ENCODE data around the gene TUBA1B. TPM values are rescaled to one million over a fixed set of nuclear protein-coding genes. Genes with fewer than 3 reads are reported as not detected.

TUBA1B gene
- total and polyA plus RNA-seq, 2 of the 13 experiments (the other 11 are each of a cell fraction or from before 2014, with no cell fraction given) = 1,275 to 1,353 TPM

GRCh38 chr12:49121047-49121696 lies 10.0 kb downstream of the TUBA1B start (continued):
- TF ChIP-seq, protein P1, sequence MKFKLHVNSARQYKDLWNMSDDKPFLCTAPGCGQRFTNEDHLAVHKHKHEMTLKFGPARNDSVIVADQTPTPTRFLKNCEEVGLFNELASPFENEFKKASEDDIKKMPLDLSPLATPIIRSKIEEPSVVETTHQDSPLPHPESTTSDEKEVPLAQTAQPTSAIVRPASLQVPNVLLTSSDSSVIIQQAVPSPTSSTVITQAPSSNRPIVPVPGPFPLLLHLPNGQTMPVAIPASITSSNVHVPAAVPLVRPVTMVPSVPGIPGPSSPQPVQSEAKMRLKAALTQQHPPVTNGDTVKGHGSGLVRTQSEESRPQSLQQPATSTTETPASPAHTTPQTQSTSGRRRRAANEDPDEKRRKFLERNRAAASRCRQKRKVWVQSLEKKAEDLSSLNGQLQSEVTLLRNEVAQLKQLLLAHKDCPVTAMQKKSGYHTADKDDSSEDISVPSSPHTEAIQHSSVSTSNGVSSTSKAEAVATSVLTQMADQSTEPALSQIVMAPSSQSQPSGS (CRISPR knock-in tag; IDR thresholded peaks at IDR 0.05) = no peak
- peak; percentile 72 for TF ChIP-seq NR2C2 (CRISPR knock-in tag; IDR thresholded peaks at IDR 0.05; ENCODE audit: borderline replicate concordance)
- TF ChIP-seq, protein P2, sequence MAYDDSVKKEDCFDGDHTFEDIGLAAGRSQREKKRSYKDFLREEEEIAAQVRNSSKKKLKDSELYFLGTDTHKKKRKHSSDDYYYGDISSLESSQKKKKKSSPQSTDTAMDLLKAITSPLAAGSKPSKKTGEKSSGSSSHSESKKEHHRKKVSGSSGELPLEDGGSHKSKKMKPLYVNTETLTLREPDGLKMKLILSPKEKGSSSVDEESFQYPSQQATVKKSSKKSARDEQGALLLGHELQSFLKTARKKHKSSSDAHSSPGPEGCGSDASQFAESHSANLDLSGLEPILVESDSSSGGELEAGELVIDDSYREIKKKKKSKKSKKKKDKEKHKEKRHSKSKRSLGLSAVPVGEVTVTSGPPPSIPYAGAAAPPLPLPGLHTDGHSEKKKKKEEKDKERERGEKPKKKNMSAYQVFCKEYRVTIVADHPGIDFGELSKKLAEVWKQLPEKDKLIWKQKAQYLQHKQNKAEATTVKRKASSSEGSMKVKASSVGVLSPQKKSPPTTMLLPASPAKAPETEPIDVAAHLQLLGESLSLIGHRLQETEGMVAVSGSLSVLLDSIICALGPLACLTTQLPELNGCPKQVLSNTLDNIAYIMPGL (CRISPR knock-in tag; IDR thresholded peaks at IDR 0.05; ENCODE audit: borderline replicate concordance in 1 of 2, low read depth in 1 of 2) = peak; percentile 37 to 62; a peak in 1 of 4 replicates
- 0 out of 2 replicates have a peak, but pooled peaks have one; percentile 34 for TF ChIP-seq IRF9 (CRISPR knock-in tag; IDR thresholded peaks at IDR 0.05; ENCODE audit: borderline replicate concordance)
- TF ChIP-seq TRAFD1 (CRISPR knock-in tag; IDR thresholded peaks at IDR 0.05; ENCODE audit: borderline replicate concordance) = no peak
- TF ChIP-seq SALL1 (CRISPR knock-in tag; IDR thresholded peaks at IDR 0.05) = peak; percentile 59
- TF ChIP-seq KLF9 (CRISPR knock-in tag; IDR thresholded peaks at IDR 0.05; ENCODE audit: low read depth) = no peak
- peak; percentile 30; the same call in 1 of the 2 replicates for TF ChIP-seq NR2F6 (IDR thresholded peaks at IDR 0.05)
- TF ChIP-seq NR2F6 (CRISPR knock-in tag; IDR thresholded peaks at IDR 0.05) = peak; percentile 64; the same call in 1 of the 2 replicates
- peak; percentile 92 for TF ChIP-seq HMG20B (CRISPR knock-in tag; conservative IDR thresholded peaks at IDR 0.05)
- TF ChIP-seq CTCF (CRISPR knock-in tag; IDR thresholded peaks at IDR 0.05) = peak; percentile 88
- peak; percentile 35; the same call in 1 of the 2 replicates for TF ChIP-seq YEATS2 (CRISPR knock-in tag; IDR thresholded peaks at IDR 0.05; ENCODE audit: borderline replicate concordance)
- TF ChIP-seq ZNF614 (CRISPR knock-in tag; IDR thresholded peaks at IDR 0.05; ENCODE audit: borderline replicate concordance) = peak; percentile 46; the same call in 1 of the 2 replicates
- TF ChIP-seq, protein P3, sequence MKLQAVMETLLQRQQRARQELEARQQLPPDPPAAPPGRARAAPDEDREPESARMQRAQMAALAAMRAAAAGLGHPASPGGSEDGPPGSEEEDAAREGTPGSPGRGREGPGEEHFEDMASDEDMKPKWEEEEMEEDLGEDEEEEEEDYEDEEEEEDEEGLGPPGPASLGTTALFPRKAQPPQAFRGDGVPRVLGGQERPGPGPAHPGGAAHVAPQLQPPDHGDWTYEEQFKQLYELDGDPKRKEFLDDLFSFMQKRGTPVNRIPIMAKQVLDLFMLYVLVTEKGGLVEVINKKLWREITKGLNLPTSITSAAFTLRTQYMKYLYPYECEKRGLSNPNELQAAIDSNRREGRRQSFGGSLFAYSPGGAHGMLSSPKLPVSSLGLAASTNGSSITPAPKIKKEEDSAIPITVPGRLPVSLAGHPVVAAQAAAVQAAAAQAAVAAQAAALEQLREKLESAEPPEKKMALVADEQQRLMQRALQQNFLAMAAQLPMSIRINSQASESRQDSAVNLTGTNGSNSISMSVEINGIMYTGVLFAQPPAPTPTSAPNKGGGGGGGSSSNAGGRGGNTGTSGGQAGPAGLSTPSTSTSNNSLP (IDR thresholded peaks at IDR 0.05; ENCODE audit: low read depth, low read length) = no peak
- no peak for TF ChIP-seq STAT5B (CRISPR knock-in tag; IDR thresholded peaks at IDR 0.05)
- TF ChIP-seq STAG1 (CRISPR knock-in tag; IDR thresholded peaks at IDR 0.05) = peak; percentile 75
- TF ChIP-seq SMC3 (IDR thresholded peaks at IDR 0.05; ENCODE audit: low read length) = peak; percentile 80; the same call in 1 of the 2 replicates
- peak; percentile 83 for TF ChIP-seq PHF21A (CRISPR knock-in tag; IDR thresholded peaks at IDR 0.05)
